CD4-positive, alpha-beta memory T cell (primary cell): Measurements from ENCODE around the gene PCLO. TPM values are rescaled to one million over a fixed set of nuclear protein-coding genes. Genes with fewer than 3 reads are reported as not detected.

Source experiments
- CTCF ChIA-PET: fragments of 350-600 bp; sonication (Branson Sonifier 250); formaldehyde crosslinking; loops from one replicate; lab custom pipeline; 2021; ENCODE audit warnings: inconsistent platforms; ENCODE audit not compliant: partially characterized antibody; lab: Charles Lee
- POLR2A ChIA-PET: fragments of 350-600 bp; sonication (Branson Sonifier 250); formaldehyde crosslinking; loops from one replicate; lab custom pipeline; 2021; ENCODE audit not compliant: partially characterized antibody; lab: Charles Lee
- DNase-seq, 5 donors: peaks; one replicate each; pipeline versions ENCODE4 v3.0.0 to v3.0.0-alpha.2; 2020 to 2022; ENCODE audit warnings: mixed read lengths in 1 of 5
- H3K27ac ChIP-seq: one replicate; pipeline ENCODE4 v1.7.0; 2013; ENCODE audit warnings: low read depth, low read length
- H3K27me3 ChIP-seq: 2 replicates; pipeline ENCODE4 v1.7.0; 2013; ENCODE audit warnings: mild to moderate bottlenecking, low read length, moderate library complexity; ENCODE audit not compliant: insufficient read depth
- H3K36me3 ChIP-seq: 2 replicates; pipeline ENCODE4 v1.7.0; 2013; ENCODE audit warnings: mild to moderate bottlenecking, low read length, moderate library complexity; ENCODE audit not compliant: insufficient read depth
- H3K4me1 ChIP-seq: 2 replicates; pipeline ENCODE4 v1.7.0; 2013; ENCODE audit warnings: mild to moderate bottlenecking, low read length, moderate library complexity; ENCODE audit not compliant: insufficient read depth
- H3K4me3 ChIP-seq, 2 donors: one replicate each; pipeline ENCODE4 v1.7.0; 2013; ENCODE audit warnings: low read length in 2 of 2, mild to moderate bottlenecking in 1 of 2
- H3K9me3 ChIP-seq, 2 donors: one replicate each; pipeline ENCODE4 v1.7.0; 2013; ENCODE audit warnings: low read length in 2 of 2, control low read depth in 1 of 2; ENCODE audit not compliant: control insufficient read depth in 1 of 2
- H3K27ac Mint-ChIP-seq, 7 donors: one replicate each; pipeline ENCODE4 v1.8.0; 2020 to 2021; ENCODE audit warnings: mixed read lengths in 7 of 7, mild to moderate bottlenecking in 6 of 7, inconsistent platforms in 3 of 7, moderate library complexity in 3 of 7
- H3K27me3 Mint-ChIP-seq, 2 donors: one replicate each; pipeline ENCODE4 v1.8.0; 2020 to 2021; ENCODE audit warnings: mixed read lengths in 2 of 2
- H3K36me3 Mint-ChIP-seq, 2 donors: one replicate each; pipeline ENCODE4 v1.8.0; 2020 to 2021; ENCODE audit warnings: mixed read lengths in 2 of 2, inconsistent platforms in 1 of 2, mild to moderate bottlenecking in 1 of 2
- H3K4me1 Mint-ChIP-seq, 4 donors: one replicate each; pipeline ENCODE4 v1.8.0; 2020 to 2021; ENCODE audit warnings: mixed read lengths in 4 of 4, mild to moderate bottlenecking in 1 of 4
- H3K4me3 Mint-ChIP-seq, 8 donors: one replicate each; pipeline ENCODE4 v1.8.0; 2020 to 2021; ENCODE audit warnings: mixed read lengths in 8 of 8, mild to moderate bottlenecking in 7 of 8, moderate library complexity in 6 of 8, inconsistent platforms in 3 of 8
- H3K9me3 Mint-ChIP-seq, 8 donors: one replicate each; pipeline ENCODE4 v1.8.0; 2020 to 2021; ENCODE audit warnings: mixed read lengths in 8 of 8, mild to moderate bottlenecking in 5 of 8, inconsistent platforms in 3 of 8, moderate library complexity in 1 of 8
- intact Hi-C: fragments of 100-400 bp; cut with micrococcal nuclease; formaldehyde crosslinking; loops from one replicate; pipeline ENCODE4 v1.15.1; 2023
- polyA plus RNA-seq, 2 donors: library from polyadenylated mRNA; unstranded; fragments of 300-500 nt; fragmentation: Illumina TruSeq; gene quantifications; one replicate each; pipeline ENCODE4 v1.2.3, GENCODE V29; 2021
- total RNA-seq, 2 experiments: library from RNA; stranded (reverse); gene quantifications; one replicate each; pipeline ENCODE4 v1.2.3, GENCODE V29; 2021

The PCLO gene
- total and polyA plus RNA-seq, 4 experiments from 2014 or later, result 0.03 TPM; not detected in 3

DNA sequence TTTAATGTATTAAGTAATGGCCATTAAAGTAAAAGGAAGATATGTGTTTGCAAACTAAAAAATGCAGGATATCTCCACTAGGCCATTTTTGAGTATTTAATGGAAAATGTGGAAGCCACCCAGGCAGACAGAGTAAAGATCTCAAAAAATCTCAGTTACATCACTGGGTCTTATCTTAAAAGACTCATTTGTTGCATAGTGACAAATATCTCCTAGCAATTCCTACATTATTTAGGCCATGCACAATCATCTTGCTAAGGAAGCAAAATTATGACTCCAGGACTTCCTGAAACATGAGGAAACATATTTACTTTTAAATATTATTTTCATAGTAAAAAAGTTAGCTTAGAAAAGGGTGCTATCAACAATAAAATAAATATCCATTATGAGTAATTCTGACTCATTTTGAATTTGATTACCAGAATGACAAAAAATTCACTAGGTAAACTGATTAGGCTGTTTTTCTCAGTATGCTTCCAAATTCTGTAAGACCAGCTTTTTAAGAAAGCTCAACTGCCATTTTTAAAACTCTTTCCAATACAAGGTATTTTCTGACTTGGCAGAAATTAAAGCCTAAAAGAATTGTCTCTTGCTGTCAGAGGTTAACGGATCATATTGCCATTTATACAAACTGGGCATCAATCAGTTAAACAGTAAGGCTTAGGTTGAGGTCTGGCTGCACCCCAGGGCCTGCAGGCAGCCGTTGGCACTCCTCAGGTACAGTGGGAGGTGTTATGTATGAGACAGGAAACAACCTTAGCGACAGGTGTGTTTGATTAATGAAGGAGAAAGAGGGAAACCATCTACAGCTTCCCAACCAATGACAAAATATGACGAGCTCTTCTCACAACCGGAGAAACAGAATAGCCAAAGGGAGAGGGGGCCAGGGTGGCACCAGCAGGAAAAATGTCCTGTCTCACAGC lies 31.8 kb downstream of the PCLO start:
- POLR2A ChIA-PET, result no interaction called here

DNA sequence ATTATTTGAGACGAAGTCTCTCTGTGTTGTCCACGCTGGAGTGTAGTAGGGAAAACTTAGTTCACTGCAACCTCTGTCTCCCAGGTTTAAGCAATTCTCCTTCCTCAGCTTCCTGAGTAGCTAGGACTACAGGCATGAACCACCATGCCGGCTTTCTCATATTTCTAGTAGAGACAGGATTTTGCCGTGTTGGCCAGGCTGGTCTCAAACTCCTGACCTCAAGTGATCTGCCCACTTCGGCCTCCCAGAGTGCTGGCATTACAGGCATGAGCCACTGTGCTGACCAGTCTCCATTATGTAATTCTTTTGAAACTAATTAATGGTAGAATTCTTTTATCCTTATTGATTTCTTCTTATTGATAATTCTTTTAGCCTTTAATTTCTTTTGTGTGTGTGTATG lies 32.5 kb downstream of the PCLO start:
- H3K36me3 ChIP-seq, result no peaks in the 10 kb centered on the region
- H3K36me3 Mint-ChIP-seq, result no peaks in the 10 kb centered on the region
- no peak overlapping the region for H3K4me3 Mint-ChIP-seq
- H3K4me3 ChIP-seq, result no peak overlapping the region
- H3K27ac ChIP-seq, result no peak overlapping the region
- ChIA-PET CTCF (no interaction called here), POLR2A (no interaction called here)
- DNase-seq, result no peak
- no peaks in the 10 kb centered on the region for H3K27me3 Mint-ChIP-seq
- no peaks in the 10 kb centered on the region for H3K4me1 Mint-ChIP-seq
- H3K27me3 ChIP-seq, result no peaks in the 10 kb centered on the region
- H3K27ac Mint-ChIP-seq, result no peak overlapping the region
- no peaks in the 10 kb centered on the region for H3K9me3 ChIP-seq
- H3K4me1 ChIP-seq, result no peaks in the 10 kb centered on the region
- peaks cover 0 to 6% (median 4%) of the 10 kb centered on the region in 8 donors for H3K9me3 Mint-ChIP-seq
- intact Hi-C loops, result no loop called here

More for the DNA sequence above, 31.8 kb downstream of the PCLO start:
- CTCF ChIA-PET, result no interaction called here
- no peak for DNase-seq
- no peaks in the 10 kb centered on the region for H3K4me1 Mint-ChIP-seq
- H3K4me1 ChIP-seq, result no peaks in the 10 kb centered on the region
- H3K4me3 Mint-ChIP-seq, result no peak overlapping the region
- H3K36me3 ChIP-seq, result no peaks in the 10 kb centered on the region
- no peaks in the 10 kb centered on the region for H3K9me3 ChIP-seq
- intact Hi-C loops, result no loop called here
- H3K27ac ChIP-seq, result no peak overlapping the region
- H3K4me3 ChIP-seq, result no peak overlapping the region
- H3K27me3 ChIP-seq, result no peaks in the 10 kb centered on the region
- no peak overlapping the region for H3K27ac Mint-ChIP-seq
- no peaks in the 10 kb centered on the region for H3K27me3 Mint-ChIP-seq
- no peaks in the 10 kb centered on the region for H3K36me3 Mint-ChIP-seq
- peaks cover 0 to 7% (median 2%) of the 10 kb centered on the region in 8 donors for H3K9me3 Mint-ChIP-seq

DNA sequence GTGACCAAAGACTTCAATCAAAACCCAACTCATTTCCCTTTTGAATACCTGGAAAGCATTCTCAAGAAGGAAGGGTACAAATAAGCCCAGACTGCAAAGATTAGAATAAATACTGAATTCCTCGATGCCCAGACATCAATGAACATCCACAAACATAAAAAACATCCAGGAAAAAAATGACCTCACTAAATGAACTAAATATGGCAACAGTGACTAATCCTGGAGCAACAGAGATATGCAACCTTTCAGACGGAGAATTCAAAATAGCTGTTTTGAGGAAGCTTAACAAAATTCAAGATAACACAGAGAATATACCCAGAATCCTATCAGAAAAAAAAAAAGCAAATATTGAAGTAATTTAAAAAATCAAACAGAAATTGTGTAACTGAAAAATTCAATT lies 43.2 kb downstream of the PCLO start:
- Histone ChIP-seq H3K4me3 (no peak overlapping the region), H3K27me3 (no peaks in the 10 kb centered on the region), H3K36me3 (no peaks in the 10 kb centered on the region), H3K4me1 (no peaks in the 10 kb centered on the region), H3K27ac (no peak overlapping the region), H3K9me3 (no peaks in the 10 kb centered on the region)
- no peak for DNase-seq
- Mint-ChIP-seq H3K4me1 (no peaks in the 10 kb centered on the region), H3K27me3 (no peaks in the 10 kb centered on the region), H3K4me3 (no peak overlapping the region), H3K27ac (no peak overlapping the region), H3K36me3 (no peaks in the 10 kb centered on the region), H3K9me3 (peaks cover 2 to 38% (median 23%) of the 10 kb centered on the region in 8 donors)
- ChIA-PET POLR2A (no interaction called here), CTCF (no interaction called here)
- intact Hi-C loops, result no loop called here

DNA sequence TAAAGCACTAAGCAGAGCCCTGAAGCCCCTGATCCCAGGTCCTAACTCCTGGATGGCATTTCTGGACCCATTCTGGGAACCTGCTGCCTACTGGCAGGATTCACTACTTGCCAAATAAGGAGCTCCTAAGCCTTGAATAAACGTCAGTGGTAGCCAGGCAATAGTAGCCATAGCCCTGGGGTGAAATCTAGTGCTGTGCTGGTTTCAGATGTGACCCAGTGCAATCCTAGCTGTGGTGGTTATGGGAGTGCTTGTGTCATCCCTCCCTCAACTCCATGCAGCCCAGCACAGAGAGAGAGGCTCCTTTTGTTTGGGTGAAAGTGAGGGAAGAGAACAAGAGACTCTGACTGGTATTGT lies 43.7 kb downstream of the PCLO start:
- no peak for DNase-seq
- no peak overlapping the region for H3K27ac ChIP-seq

DNA sequence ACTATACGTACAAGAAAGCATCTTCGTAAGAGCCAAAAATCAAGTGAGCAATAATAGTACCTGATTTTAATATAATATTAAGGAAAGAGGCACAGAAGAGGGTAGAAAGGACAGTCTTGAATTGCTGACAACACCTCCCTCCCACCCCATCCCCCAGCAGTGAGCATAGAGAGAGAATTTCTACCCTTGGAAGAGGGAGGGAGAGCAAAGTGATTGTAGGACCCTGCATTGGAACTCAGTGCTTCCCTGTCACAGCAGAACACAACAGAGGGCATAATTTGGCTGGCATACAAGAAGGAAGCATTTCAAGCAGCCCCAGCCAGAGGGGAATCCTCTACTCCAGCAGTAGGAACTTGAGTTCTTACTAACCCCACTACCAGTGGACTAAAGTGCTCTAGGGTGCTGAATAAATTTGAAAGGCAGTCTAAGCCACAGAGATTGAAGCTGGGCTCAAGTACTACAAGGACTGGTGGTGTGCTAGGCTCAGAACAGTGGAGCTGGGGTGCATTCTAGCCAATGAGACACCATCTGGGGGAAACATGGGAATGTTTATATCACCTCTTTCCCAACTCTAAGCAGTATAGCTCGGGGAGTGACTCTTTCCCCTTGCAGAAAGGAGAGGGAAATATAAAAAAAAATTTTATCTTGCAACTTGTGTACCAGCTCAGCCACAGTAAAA lies 44.2 kb downstream of the PCLO start:
- CTCF ChIA-PET, result no interaction called here

More for the DNA sequence above, 43.7 kb downstream of the PCLO start:
- no peaks in the 10 kb centered on the region for H3K36me3 ChIP-seq
- no peaks in the 10 kb centered on the region for H3K9me3 ChIP-seq
- no peaks in the 10 kb centered on the region for H3K36me3 Mint-ChIP-seq
- no peak overlapping the region for H3K4me3 ChIP-seq
- no peaks in the 10 kb centered on the region for H3K27me3 ChIP-seq
- no peaks in the 10 kb centered on the region for H3K4me1 Mint-ChIP-seq
- H3K27ac Mint-ChIP-seq, result no peak overlapping the region
- CTCF ChIA-PET, result no interaction called here
- H3K27me3 Mint-ChIP-seq, result no peaks in the 10 kb centered on the region
- peaks cover 3 to 40% (median 23%) of the 10 kb centered on the region in 8 donors for H3K9me3 Mint-ChIP-seq
- intact Hi-C loops, result no loop called here
- POLR2A ChIA-PET, result no interaction called here
- H3K4me1 ChIP-seq, result no peaks in the 10 kb centered on the region
- H3K4me3 Mint-ChIP-seq, result no peak overlapping the region

DNA sequence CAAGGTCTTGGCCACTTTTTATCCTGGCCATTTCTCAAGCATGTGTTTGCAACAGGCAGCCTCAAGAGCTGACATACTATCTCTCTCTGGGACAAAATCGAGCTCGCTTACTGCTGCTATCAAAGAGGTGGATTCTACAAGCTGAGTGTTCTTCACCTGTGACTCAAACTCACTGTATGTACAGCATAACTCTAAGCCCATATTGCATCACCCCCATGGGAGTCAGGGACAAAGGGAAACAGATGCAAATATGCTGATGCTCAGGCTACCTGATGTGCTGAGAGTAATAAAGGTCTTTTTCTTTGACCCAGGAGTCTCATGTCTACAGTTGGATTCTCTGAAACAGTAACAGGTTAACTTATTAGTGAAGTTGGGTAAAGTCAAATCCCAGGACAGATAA lies 45.2 kb downstream of the PCLO start:
- Histone ChIP-seq H3K36me3 (no peaks in the 10 kb centered on the region), H3K27me3 (no peaks in the 10 kb centered on the region), H3K4me1 (no peaks in the 10 kb centered on the region), H3K4me3 (no peak overlapping the region), H3K27ac (no peak overlapping the region), H3K9me3 (no peaks in the 10 kb centered on the region)
- ChIA-PET CTCF (no interaction called here), POLR2A (no interaction called here)
- intact Hi-C loops, result no loop called here
- no peak for DNase-seq
- peaks cover 3 to 32% (median 21%) of the 10 kb centered on the region in 8 donors for H3K9me3 Mint-ChIP-seq
- H3K36me3 Mint-ChIP-seq, result no peaks in the 10 kb centered on the region
- H3K27me3 Mint-ChIP-seq, result no peaks in the 10 kb centered on the region
- H3K4me3 Mint-ChIP-seq, result no peak overlapping the region
- no peaks in the 10 kb centered on the region for H3K4me1 Mint-ChIP-seq
- H3K27ac Mint-ChIP-seq, result no peak overlapping the region

More for the DNA sequence above, 44.2 kb downstream of the PCLO start:
- Histone ChIP-seq H3K9me3 (no peaks in the 10 kb centered on the region), H3K4me1 (no peaks in the 10 kb centered on the region), H3K27me3 (no peaks in the 10 kb centered on the region), H3K4me3 (no peak overlapping the region), H3K36me3 (no peaks in the 10 kb centered on the region), H3K27ac (no peak overlapping the region)
- POLR2A ChIA-PET, result no interaction called here
- Mint-ChIP-seq H3K27ac (no peak overlapping the region), H3K36me3 (no peaks in the 10 kb centered on the region), H3K4me1 (no peaks in the 10 kb centered on the region), H3K9me3 (peaks cover 3 to 36% (median 23%) of the 10 kb centered on the region in 8 donors), H3K4me3 (no peak overlapping the region), H3K27me3 (no peaks in the 10 kb centered on the region)
- intact Hi-C loops, result no loop called here
- DNase-seq, result no peak

DNA sequence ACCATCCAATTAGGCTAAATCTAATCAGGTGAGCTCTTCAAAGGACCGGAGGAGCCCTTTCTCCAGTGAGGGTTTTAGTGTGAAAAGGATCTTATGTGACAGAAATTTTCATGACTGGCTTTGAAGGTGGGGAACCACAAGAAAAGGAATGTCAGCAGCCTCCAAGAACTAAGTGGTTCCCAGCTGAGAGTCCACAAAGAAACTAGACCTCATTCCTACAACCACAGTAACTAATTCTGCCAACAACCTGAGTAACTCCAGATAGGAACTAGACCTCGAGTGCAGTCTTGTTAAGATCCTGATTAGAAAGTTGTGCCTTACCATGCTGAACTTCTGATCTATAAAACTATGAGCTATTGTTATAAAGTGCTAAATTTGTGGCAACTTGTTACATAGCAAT lies 51.3 kb downstream of the PCLO start:
- H3K9me3 ChIP-seq, result no peaks in the 10 kb centered on the region
- no peaks in the 10 kb centered on the region for H3K27me3 Mint-ChIP-seq
- ChIA-PET POLR2A (no interaction called here), CTCF (no interaction called here)
- H3K27ac Mint-ChIP-seq, result no peak overlapping the region
- H3K4me1 ChIP-seq, result no peaks in the 10 kb centered on the region
- intact Hi-C loops, result no loop called here
- H3K27me3 ChIP-seq, result no peaks in the 10 kb centered on the region
- no peak overlapping the region for H3K27ac ChIP-seq
- DNase-seq, result no peak
- H3K4me3 Mint-ChIP-seq, result no peak overlapping the region
- H3K4me3 ChIP-seq, result no peak overlapping the region
- no peaks in the 10 kb centered on the region for H3K4me1 Mint-ChIP-seq
- H3K36me3 ChIP-seq, result no peaks in the 10 kb centered on the region
- H3K36me3 Mint-ChIP-seq, result no peaks in the 10 kb centered on the region
- H3K9me3 Mint-ChIP-seq, result peaks cover 0 to 7% (median 2%) of the 10 kb centered on the region in 8 donors
